Mucosa of descending colon (tissue), 3 donors: ENCODE results near the gene SLC11A1. TPM values are rescaled to one million over a fixed set of nuclear protein-coding genes. Genes with fewer than 3 reads are reported as not detected.

Experiments used
- ATAC-seq: fragments of 200-7000 bp; cut with Tn5 transposase; one replicate; pipeline ENCODE4 v1.9.1; 2020; ENCODE audit warnings: mild to moderate bottlenecking, moderate library complexity
- DNase-seq, 3 donors: peaks; one replicate each; pipeline ENCODE4 v3.0.0-alpha.2; 2020
- H3K36me3 ChIP-seq: fragments of 200-600 bp; one replicate; pipeline ENCODE4 v1.8.0; 2021; ENCODE audit warnings: low read depth, mild to moderate bottlenecking
- H3K4me1 ChIP-seq: fragments of 200-600 bp; one replicate; pipeline ENCODE4 v1.8.0; 2021; ENCODE audit warnings: low read depth, mild to moderate bottlenecking
- H3K4me3 ChIP-seq: fragments of 200-600 bp; one replicate; pipeline ENCODE4 v1.8.0; 2021; ENCODE audit warnings: mild to moderate bottlenecking
- H3K9me3 ChIP-seq: fragments of 200-600 bp; one replicate; pipeline ENCODE4 v1.8.0; 2021; ENCODE audit warnings: mild to moderate bottlenecking
- CTCF ChIP-seq: fragments of 200-600 bp; IDR thresholded peaks from one replicate; pipeline ENCODE4 v1.8.0; 2022; ENCODE audit warnings: antibody characterized with exemption, mild to moderate bottlenecking
- intact Hi-C, 2 donors: fragments of 100-400 bp; cut with DNase I in 1 of 2; cut with micrococcal nuclease in 1 of 2; formaldehyde crosslinking; loops; one replicate each; pipeline versions ENCODE4 v1.11.0 to v1.11.1; 2022; cut with DNase I, micrococcal nuclease
- total RNA-seq, 3 donors: library from RNA; stranded (reverse); fragmentation: NEBNext Ultra II Directional in 2 of 3; extraction: Animal tissue kit (Norgen Biotek cat#: 25700) in 2 of 3; gene quantifications; one replicate each; pipeline versions ENCODE4 v1.2.1 to v1.2.4, GENCODE V29; 2021 to 2023
- donor health status: DM: no; HTN: no; CAD: no; lungs with moderate emphysema.
- donor health status: DM: no; HTN: no; CAD: no.
- donor health status: DM: no; HTN: yes; CAD: no.

SLC11A1 gene
- total RNA-seq, 3 donors from 2014 or later: 1.2 to 7.8 (median 5.3) TPM

GRCh38 chr2:218418321-218418716 is 36.2 kb downstream of the SLC11A1 start:
- Histone ChIP-seq H3K9me3 (no peaks in the 10 kb centered on the region), H3K4me1 (peaks cover 6% of the 10 kb centered on the region), H3K36me3 (no peaks in the 10 kb centered on the region), H3K4me3 (no peak overlapping the region)
- intact Hi-C loops: no loop called here
- no peak for ATAC-seq
- peak in 2 of 3 donors; percentile 16 to 50 for DNase-seq
- TF ChIP-seq CTCF: no peak

GRCh38 chr2:218418717-218419458 is 36.8 kb downstream of the SLC11A1 start, which contains the start of gene VIL1:
Gene VIL1 (plus strand): TSS chr2:218419123. CDS start chr2:218423779, 4,656 bp downstream.
- ATAC-seq: peak; percentile 92
- peak within 1 kb of the TSS; percentile 25 for H3K4me3 ChIP-seq
- intact Hi-C loops: no loop called here

GRCh38 chr2:218419630-218420216 is 37.6 kb downstream of the SLC11A1 start:
- peaks cover 6% of the 10 kb centered on the region for H3K4me1 ChIP-seq
- peak overlapping the region; percentile 25 for H3K4me3 ChIP-seq
- intact Hi-C loops: no loop called here
- no peak for TF ChIP-seq CTCF
- H3K9me3 ChIP-seq: no peaks in the 10 kb centered on the region
- no peaks in the 10 kb centered on the region for H3K36me3 ChIP-seq
- DNase-seq: peak in 2 of 3 donors; percentile 20 to 48
- ATAC-seq: peak; percentile 32

More at GRCh38 chr2:218418717-218419458, 36.8 kb downstream of the SLC11A1 start, which contains the start of gene VIL1:
- TF ChIP-seq CTCF: no peak
- Histone ChIP-seq H3K9me3 (no peaks in the 10 kb centered on the region), H3K4me1 (peaks cover 6% of the 10 kb centered on the region), H3K36me3 (no peaks in the 10 kb centered on the region)
- DNase-seq: peak; percentile 89 to 94 (median 90)

- no peak for ATAC-seq
- Histone ChIP-seq H3K9me3 (no peaks in the 10 kb centered on the region), H3K4me3 (no peak overlapping the region), H3K4me1 (peaks cover 6% of the 10 kb centered on the region), H3K36me3 (no peaks in the 10 kb centered on the region)
- TF ChIP-seq CTCF: no peak
- peak in 2 of 3 donors; percentile 37 to 52 for DNase-seq
- intact Hi-C loops: no loop called here
Observed at GRCh38 chr2:218421027-218421426, 39.0 kb downstream of the SLC11A1 start.

- Histone ChIP-seq H3K4me1 (peaks cover 6% of the 10 kb centered on the region), H3K4me3 (no peak overlapping the region), H3K9me3 (no peaks in the 10 kb centered on the region), H3K36me3 (no peaks in the 10 kb centered on the region)
- no peak for ATAC-seq
- peak in 1 of 3 donors; percentile 15 for DNase-seq
- TF ChIP-seq CTCF: no peak
- intact Hi-C loops: no loop called here
Observed at GRCh38 chr2:218422403-218423086, 40.5 kb downstream of the SLC11A1 start.
